Measurements from ENCODE around the gene IRX5.

IRX5 gene

DNA sequence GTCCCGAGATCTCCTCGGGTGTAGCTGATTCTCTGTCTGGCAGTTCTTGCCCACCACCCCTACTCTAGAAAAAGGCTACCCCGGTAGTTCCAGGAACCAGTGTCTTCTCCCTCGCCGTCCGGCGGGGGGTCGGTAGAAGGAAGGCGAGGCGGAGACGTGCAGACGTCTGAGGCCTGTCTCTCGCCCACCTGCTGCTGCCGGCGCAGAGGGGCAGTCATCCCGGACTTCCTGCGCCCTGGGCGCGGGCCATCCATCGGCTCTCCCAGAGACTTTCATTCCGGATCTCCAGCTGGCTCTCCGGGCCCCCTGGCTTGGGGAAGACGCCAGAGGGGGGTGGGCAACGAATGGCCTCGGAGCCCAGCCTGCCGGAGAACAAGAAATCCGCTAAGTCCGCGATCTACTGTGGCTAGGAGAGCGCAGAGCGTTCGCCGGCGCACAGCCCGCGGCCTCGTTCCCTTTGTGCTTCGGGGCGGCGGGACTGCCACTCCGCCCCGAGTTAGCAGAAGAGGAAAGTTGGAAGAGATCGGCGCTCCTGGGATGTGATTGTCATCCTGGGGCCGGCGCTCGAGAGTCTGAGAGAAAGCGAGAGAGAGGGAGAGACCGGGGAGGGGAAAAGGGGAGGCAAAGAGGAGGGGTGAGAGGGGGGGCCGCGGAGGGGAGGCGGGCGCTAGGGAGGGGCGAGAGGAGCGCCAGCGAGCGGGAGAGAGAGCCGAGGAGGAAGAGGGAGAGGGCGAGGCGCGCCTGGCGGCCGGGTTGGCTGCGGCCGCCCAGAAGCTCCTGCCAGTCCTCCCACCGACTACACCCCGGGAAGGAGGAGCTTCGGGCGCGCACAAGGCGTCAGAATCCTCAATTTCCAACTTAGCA lies at the start of gene IRX5:
Gene IRX5, plus strand, starts transcription at position 861 of the 864 bp plus-strand sequence. CDS start 334 bp downstream, outside the sequence.
- DNase-seq: peak; percentile 43

DNA sequence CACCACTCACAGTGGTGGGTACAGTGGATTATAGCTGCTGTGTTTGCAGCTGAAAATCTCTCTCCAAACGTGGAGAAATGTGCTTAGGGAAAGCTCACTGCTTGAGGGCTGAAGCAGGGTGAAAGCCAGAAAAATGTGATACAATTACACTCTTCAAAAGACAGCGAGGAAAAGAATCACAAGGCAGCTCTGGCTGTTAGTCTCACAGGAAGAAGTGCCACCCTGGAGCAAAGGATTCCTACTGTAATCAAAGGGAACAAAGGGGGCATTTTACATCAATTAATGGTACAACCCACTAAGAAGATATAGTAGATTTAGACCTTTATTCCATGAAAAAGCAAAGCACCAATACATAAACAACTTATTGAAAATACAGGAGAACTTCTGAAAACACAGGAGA lies 48.1 kb upstream of the IRX5 start:
- DNase-seq: no peak

DNA sequence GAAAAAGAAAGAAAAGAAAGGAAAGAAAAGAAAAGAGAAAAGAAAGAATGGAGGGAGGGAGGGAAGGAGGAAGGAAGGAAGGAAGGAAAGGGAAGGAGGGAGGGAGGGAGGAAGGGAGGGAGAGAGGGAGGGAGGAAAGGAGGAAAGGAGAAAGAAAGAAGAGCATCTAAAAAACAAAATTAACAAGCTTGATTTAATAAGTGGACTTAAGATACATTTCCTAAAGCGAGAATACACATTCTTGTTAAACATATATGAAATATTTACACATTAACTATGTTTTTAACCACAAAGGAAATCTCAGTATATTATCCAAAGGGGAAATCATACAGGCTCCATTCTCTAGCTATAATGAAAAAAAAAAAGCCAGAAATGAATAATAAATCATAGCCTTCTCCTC lies 47.3 kb upstream of the IRX5 start:
- no peak for DNase-seq

DNA sequence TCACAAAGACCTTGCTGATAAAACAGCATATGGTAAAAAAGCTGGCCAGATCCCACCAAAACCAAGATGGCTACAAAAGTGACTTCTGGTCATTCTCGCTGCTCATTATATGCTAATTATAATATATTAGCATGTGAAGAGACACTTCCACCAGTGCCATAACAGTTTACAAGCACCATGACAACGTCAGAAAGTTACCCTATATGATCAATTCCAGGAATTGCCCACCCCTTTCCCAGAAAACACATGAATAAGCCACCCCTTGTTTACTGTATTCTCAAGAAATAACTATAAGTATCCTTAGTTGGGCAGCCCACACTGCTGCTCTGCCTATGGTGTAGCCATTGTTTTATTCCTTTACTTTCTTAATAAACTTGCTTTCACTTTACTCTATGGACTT lies 44.6 kb upstream of the IRX5 start:
- no peak for DNase-seq

DNA sequence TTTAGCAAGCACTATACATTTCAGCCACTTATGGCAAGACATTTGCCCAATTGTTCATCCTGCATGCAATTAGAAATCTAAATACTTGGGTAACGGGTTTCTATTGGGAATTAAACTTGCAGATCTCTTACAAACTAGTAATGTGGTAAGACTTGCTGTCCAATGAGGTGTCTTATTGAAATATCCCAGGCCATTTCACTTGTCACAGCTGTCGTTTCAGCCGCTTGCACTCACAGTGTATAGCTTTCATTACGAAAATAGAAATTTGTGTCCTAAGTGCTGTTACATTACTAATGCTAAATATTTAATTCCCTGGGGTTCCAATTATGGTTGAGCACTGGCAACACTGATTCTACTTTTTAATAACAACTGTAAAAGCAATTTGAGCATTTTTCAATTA lies 40.3 kb upstream of the IRX5 start:
- no peak for DNase-seq

DNA sequence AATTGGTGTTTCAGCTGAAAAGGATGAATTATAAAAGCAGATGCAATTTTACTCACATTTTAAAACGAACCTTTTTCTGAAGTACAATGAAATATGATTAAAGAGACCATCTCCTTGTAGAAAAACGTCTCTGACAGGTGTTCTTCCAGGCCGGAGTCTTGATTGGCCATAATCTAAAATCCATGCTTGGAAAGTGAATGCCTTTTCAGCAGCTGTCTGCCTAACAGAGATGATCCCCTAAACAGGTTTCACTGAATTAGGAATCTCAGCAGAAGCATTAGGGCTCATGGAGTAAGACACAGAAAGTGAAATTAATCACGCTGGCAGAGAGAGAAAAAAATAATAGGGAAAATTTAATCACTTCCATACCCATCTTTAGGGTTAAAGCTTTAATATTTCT lies 39.3 kb upstream of the IRX5 start:
- DNase-seq: no peak

DNA sequence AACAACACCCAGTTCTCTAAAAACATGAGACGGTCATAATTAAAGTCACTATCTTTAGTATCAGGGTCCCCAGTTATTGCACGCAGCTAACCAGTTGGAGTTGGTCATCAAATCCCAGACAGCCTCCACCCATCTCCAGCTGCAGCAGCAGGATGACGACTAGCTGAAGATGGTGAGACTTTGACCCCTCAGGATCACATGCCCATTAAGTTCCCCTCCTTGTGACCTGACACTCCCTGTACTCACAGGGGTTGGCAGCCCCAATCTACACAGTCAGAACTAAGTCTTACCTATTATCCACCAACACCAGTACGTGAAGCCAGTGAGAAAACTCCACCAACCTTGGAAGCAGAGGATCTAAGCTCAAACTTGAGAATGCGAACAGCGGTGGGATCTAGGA lies 37.7 kb upstream of the IRX5 start:
- DNase-seq: no peak

DNA sequence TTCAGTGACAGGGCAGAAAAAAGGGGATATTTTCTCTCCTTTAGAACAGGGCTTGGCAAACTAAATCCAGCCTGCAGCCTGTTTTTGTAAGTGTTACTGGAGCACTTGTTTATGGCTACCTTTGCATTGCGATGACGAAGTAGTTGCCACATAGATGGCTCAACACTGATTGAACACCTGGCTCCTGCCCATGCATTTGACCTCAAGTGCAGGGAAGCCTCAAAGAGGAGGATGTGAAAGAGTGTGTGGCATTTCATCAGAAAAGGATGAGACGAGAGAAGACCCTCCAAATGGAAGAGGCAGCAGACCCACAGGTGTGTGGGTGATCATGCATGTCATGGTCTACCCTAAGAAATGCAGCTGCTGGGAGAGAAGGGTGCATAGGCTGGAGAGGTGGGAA lies 32.7 kb upstream of the IRX5 start:
- no peak for DNase-seq

DNA sequence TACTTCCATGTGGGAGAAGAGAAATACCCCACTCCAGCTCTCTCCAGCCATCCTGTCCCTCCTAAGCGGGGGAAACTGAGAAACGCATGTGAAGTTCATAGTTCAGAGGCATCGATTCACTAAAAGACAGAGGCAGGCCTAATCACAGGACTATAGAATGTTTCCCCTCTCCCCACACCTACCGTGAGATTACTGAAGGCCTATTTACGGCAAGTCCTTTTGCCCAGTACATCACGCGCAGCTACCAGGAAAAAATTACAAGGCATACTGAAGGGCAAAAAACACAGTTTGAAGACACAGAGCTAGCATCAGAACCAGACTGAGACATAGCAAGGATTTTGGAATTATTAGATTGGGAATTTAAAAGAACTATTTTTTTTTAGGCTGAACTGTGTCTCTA lies 29.1 kb upstream of the IRX5 start:
- no peak for DNase-seq

DNA sequence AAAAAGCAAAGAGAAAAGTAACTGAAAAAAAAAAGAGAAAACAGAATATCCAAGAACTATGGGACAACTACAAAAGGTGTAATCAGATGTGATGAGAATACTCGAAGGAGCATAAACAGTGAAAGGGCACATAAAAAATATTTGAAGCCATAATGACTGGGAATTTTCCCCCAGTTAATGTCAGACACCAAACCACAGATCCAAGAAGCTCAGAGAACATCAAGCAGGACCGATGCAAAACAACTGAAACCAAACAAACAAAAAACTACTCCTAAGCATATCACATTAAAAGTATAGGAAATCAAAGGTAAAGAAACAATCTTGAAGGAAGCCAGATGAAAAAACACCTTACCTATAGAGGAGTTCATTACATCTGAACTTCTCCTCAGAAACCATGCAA lies 27.6 kb upstream of the IRX5 start:
- DNase-seq: no peak

DNA sequence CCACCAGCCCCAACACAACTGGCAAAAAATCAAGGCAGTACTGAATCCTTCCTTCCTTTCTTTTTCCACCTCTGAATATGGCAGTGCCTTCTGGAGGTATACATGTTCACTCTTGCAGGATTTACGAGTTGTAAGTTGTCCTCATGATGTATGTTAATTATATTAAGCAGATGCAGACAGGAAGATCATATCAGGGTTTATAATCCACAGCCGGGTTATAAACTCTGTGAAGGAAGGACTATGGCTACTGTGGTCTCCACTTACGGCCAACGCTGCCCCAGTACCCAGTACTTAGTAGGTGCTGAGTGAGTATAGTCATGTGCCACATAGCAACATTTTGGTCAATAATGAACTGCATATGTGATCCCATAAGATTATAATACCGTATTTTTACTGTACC lies 19.6 kb upstream of the IRX5 start:
- no peak for DNase-seq

DNA sequence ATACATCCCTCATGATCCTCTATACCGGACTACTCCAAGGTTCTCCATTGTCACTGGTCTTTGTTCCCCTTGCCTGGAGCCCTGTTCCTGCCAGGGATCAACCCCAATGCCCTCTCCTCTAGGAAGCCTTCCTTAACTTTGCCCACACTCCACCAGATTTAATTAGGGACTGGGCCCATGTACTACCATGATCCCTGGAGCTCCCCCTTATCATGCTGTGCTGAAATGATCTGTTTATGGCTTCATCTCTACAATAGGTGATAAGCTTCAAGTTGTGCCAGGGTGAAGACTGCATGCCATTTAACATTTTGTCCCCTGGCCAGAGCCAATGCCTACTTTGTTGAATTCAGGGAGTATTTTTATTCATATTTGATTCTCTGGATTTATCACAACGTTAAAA lies 17.9 kb upstream of the IRX5 start:
- no peak for DNase-seq

DNA sequence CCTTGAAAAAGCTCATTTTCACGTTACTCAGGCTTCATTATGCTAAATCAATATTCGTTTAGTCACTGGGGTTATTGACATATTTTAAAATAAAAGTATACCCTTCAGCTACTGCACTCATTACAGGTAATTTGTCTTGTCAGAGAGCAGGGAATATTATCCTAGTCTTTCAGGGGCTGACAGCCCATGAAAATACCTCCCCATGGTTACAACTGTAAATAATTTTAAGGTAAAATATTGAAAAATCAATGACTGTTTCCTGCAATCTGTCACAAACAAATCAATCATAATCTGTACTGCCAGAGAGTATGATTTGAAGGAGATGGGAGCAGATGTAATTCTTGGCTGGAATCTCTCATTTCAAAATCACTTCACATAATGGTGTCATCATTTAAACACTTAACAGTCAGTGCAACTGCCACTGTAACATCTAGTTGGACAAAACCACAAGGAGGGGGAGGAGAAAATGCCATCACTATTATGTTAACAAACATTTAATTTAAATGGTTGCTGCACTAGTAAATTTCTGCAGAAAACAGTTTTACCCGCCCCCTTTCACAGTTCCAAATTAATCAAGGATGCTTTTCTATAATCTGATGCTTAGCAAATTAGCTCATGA lies 9.3 kb upstream of the IRX5 start:
- DNase-seq: no peak

DNA sequence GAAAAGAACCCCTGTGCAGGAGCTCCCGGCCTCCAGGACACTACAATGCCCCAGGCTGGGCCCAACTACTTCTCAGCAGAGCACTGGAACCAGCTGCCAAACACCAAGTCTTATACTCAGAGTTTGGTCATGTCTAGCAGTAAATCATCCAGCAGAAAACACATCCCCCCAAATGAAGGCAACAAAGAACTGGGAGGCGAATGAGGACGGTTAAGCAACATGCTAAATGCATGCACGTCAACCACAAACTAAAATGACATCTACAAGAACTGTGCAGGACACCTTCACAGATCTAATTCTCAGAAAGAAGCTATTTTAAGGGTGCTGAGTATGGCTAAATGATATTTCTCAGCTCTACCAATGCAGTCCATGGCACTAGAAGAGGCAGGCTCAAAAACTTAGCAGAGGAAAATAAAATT lies 7.6 kb upstream of the IRX5 start:
- no peak for DNase-seq

DNA sequence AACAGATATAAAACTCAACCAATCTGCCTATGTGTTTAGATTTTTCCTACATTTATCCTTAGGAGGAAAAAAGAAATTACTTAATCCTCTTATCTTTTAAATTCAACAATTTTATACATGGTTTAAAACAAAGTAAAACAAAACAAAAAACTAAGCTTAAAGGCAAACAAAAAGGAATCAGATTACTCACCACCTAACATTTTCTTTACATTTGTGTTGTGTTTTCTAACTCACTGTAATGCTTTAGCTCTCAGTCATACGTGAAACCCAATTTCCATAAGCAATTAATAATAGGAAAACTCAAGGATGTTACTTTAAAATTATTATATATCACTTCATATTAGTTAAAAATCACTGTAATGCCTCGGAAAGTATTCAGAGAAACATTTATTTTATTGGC lies 6.7 kb upstream of the IRX5 start:
- no peak for DNase-seq

DNA sequence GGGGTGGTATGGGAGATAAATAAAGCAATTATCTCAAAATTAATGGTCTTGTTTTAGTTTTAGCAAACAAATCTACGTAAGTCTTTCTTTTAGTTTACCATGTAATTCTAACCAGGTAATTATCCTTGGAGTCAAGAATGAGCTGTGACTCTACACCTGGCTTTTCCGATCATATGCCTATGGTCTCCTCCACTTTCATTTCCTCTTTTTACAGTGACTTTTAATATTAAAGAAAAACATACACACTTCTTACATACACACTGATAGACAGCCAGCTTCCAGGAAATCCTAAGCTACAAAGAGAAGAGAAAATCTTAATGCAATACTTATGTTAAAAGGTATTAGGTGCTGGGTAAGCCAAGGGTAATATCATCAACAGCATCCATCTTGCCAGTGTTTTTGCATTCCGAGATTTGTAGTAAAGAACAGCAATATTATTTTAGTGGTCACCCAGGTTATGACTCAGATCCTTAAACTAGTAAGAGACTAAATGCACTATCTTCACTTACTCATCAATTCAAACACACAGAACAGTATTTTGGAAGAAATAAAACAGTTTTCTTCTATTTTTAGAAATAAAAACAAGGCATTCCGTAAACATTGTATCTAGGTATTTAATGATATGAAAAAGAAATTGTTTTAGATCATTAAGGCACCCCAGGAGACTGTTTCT lies 4.4 kb upstream of the IRX5 start:
- no peak for DNase-seq

DNA sequence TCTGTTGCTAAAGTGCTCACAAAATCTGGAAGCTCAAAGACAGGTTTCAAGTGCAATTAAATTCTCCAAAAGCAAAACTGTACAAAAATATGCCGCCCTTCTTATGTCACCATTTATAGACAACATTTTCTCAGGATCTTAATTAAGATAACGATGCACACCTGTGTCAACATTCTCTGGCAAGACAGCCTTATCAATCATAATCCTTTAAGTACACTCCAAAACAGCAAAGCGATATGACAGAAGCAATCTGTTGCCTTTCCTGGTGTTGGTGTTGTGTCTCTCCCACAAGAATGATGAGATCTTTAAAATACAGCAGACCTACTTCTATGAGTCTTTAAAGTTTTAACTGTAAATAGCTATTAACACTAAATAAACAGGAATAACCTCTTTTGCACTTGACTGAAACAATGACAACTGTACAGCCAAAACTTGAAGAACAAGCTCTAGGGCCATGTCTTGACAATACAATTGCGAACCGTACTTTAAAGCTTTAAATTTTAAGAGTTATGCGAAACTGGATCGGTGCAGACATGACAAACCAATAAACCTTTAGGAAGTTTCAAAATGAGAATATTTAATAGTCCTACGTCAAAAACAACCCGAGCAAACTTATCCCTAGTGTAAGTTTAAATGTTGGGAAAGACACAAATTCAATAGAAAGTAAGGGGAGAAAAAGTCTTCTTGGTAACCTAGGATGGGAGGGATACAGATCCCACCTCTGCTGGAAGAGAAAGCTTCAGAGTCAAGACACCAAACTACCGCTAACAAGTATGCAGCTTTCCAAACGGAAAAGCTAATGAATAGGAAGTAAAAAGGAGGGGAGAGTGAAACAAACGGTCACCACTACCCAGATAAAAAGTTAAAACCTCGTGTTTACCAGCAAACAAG lies 3.3 kb upstream of the IRX5 start:
- DNase-seq: no peak

DNA sequence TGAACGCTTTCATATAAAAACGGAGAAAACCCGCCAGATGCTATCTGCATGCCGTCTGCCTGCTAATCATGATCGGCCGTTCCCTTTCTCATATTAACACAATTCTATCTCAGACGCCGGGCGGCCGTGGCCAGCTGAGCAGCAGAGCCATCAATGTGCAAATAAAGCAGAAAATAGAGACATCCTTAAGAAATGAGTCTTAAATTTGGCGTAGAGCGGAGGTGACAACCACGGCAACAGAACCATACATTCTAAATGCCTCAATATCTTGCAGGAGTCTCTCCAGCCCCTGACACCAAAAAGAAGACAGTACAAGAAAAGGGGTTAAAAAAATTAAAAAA lies 2.7 kb upstream of the IRX5 start:
- no peak for DNase-seq

DNA sequence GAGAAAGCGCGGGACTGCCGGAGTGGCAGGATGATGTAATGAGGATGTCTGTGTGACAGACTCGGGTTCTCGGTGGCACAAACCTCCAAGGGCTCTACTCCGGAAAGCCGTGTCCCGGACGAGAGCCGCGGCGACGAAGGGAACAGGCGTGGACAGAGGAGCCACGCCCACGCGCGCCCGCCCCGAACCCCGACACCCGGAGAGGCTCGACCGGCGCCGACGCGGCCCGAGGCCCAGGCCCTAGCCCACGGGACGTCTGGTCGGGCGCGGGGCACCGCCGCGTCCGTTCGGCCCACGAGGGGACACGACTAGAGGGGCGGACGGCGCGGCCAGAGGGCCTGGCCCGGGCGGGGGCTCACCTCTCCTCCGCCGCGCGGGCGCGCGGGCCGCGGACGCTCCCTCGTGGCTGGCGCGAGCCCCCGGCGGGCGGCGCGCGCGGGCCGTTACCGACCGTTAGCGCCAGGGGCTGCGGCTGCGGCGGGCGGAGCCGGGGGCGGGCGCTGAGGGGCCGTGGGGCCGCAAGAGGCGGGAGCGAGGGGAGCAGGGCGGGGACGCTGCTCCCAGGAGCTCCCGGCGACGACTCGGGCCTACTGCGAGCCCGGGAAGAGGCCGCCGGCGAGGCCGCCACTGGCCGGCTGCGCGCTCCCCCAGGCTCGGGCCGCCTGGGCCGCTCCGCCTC lies 2.1 kb upstream of the IRX5 start:
- DNase-seq: peak; percentile 37

DNA sequence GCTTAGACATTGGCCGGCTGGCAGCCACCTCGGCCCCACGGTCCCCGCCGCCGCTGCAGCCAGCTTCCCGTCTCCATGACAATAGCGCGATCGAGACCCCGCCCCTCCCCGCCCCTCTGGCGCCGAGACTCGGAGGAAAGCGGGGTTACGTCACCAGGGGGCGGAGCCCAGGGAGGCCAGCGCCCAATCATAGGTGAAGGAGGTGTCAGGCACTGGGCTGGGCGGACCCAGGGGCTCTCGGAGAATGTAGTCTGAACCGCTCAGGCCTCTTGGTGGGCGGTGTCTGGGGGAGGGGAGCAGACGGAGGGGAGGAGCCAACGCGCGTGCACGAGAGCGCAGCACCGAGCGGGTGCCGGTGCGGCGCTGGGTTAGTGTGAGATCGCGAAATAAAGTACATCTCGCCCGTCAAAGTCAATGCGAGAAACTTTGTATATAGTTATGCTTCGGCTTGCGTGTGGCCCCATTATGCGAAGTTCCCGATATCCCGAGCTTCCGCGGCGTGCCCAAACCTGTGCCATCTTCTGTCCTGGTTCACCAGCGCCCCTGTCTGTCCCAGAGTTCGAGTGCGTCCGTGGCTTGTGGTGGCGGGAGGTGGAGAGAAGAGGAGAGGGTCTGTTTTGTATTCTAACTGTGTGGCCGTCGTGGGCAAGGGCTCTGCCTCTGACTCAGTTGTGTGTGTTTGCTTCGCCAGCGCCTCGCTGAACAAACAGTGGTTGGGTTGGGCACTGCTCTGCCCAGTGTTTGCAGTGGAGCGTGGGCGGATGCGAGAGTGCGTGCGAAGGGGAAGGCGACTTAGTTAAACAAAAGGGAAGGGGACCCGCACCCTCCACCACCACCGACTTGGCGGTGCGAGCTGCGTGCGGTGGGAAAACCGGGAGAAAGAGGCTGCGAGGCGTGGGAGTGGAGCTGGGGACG lies 1.3 kb upstream of the IRX5 start:
- peak; percentile 94 for DNase-seq

DNA sequence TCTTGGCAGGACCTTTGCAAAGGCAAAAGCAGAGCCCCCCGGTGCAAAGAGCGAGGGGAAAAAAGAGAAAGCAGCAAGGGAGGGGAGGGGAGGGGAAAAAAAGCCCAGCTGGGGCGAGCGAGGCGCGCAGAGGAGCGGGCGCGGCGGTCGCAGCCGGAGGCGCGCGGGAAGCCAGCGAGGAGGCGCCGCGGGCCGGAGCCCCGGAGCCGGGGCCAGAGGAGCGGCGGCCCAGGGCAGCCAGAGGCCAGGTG lies 129 bp downstream of the IRX5 start:
- no peak for DNase-seq

All from CD4-positive, alpha-beta T cell treated with Interleukin-12 subunit alpha and Interleukin-12 subunit beta, for 1 hour (primary cell).